ENCODE data around the gene GAS2L2.

Gene GAS2L2

DNA sequence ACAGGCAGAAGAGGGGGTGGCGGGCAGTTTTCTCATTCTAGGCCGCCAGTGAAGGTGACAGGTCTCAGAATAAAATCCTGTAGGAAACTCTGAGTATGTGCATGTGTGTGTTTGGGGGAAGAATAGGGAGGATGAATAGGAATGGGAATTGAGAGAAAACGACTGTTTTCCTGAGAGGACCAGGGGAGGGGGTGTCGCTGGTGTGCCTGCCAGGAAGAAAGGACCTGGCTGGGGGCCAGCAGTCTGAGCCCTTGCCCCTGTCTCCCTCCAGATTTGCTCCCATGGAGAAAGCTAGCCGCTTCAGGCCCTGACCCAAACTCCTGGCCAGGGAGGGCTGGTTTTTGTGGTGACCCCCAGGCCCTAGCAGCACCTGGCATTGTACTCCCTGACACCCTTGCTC, 22.0 kb upstream of the GAS2L2 start:
- ChIA-PET CTCF (interaction anchor here (1.0 to 3.7 kb wide), 4 partner anchors 8 to 30 kb away, joined by 3 to 18 read pairs (median 4); no protein-coding TSS in a partner anchor), POLR2A (no interaction called here)
- TF ChIP-seq, protein P1, sequence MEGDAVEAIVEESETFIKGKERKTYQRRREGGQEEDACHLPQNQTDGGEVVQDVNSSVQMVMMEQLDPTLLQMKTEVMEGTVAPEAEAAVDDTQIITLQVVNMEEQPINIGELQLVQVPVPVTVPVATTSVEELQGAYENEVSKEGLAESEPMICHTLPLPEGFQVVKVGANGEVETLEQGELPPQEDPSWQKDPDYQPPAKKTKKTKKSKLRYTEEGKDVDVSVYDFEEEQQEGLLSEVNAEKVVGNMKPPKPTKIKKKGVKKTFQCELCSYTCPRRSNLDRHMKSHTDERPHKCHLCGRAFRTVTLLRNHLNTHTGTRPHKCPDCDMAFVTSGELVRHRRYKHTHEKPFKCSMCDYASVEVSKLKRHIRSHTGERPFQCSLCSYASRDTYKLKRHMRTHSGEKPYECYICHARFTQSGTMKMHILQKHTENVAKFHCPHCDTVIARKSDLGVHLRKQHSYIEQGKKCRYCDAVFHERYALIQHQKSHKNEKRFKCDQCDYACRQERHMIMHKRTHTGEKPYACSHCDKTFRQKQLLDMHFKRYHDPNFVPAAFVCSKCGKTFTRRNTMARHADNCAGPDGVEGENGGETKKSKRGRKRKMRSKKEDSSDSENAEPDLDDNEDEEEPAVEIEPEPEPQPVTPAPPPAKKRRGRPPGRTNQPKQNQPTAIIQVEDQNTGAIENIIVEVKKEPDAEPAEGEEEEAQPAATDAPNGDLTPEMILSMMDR (IDR thresholded peaks at IDR 0.05; ENCODE audit: control extremely low read depth, extremely low read depth, low read depth, missing control alignments), result no peak
- DNase-seq (ENCODE audit: extremely low spot score), result no peak

DNA sequence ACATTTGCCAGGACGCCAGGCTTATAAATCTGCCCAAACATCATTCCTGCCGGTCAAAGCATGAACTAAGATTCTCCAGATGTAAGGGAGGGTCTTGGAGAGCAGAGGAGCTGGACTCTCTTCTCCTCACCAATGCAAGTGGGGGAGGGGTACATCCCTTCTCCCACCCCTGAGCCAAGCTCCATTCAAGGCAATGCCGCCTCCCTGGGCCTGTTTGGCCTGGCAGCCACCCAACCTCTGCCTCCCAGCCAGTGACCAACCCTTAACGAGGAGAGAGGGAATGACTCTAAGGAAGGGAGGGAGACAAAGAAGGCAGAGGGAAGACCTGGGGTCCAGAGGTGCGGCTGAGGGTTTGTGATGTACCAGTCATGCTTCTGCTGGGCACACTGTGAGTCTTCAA, 21.5 kb upstream of the GAS2L2 start:
- POLR2A ChIA-PET, result no interaction called here
- CTCF ChIA-PET, result interaction anchor here (1.7 to 3.7 kb wide), 2 partner anchors 10 to 27 kb away, joined by 4 to 18 read pairs; no protein-coding TSS in a partner anchor

DNA sequence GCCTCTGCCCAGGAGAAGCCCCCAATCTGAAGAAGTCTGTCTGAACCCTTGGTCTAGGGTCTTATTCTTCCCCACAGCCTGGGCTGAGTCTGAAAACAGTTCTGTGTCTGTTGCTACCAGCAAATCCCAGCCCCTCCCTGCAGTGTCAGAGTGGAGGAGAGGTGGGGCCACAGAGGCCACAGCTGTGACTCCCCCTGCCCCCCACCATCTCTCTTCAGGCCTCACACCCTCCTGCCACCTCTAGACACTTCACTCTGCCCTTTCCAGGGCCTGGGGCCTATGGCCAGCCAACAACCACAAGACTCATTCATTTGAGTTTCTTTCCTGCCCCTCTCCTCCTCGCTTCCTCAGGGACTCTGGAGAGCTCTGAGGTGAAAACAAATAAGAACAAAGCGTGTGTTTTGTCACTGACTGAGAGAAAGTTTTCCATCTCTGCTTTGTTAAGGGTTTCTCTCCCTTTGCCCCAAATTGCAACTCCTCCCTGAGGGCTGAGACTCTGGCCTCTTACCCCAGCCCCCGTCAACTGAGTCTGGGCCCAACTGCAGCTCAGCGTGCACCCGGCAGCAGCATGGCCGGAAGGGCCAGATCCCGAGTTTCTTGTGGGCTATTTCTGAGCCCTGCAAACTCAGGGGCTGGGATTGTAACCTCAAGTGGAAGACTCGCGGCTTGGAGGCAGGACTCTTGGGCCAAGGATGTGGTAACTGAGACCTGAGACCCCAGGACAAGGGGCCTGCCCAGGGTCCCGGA, 20.8 kb upstream of the GAS2L2 start:
- POLR2A ChIA-PET, result no interaction called here
- no peak for DNase-seq (ENCODE audit: extremely low spot score)
- CTCF ChIA-PET, result interaction anchor here (1.7 to 3.7 kb wide), 2 partner anchors 10 to 27 kb away, joined by 4 to 18 read pairs; no protein-coding TSS in a partner anchor
- TF ChIP-seq, protein P1 (IDR thresholded peaks at IDR 0.05; ENCODE audit: control extremely low read depth, extremely low read depth, low read depth, missing control alignments), result no peak

More for the DNA sequence above, 21.5 kb upstream of the GAS2L2 start:
- DNase-seq (ENCODE audit: extremely low spot score), result no peak
- TF ChIP-seq, protein P1 (IDR thresholded peaks at IDR 0.05; ENCODE audit: control extremely low read depth, extremely low read depth, low read depth, missing control alignments), result no peak

DNA sequence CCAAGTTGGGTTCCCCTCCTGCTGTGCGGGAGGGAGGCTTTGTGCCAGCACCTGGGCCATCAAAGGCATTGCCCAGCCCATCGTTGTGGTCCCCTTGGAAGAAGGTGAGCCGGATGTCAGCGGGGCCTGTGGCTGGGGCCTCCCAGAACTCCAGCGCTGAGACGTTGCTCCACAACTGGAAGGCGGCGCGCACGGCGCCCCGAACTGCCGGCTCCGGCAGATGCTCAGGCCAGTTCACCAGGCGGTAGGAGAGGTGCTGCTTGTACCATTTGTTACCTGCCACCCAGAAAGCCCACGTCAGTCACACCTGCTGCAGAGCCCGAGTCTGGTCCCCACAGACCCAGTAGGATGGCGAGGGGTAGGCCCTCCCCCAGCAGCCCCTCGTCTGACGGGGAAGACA, 20.1 kb upstream of the GAS2L2 start:
- POLR2A ChIA-PET, result no interaction called here
- CTCF ChIA-PET, result interaction anchor here (1.4 to 3.7 kb wide), 2 partner anchors 8 to 9 kb away, joined by 3 to 18 read pairs; no protein-coding TSS in a partner anchor
- no peak for DNase-seq (ENCODE audit: extremely low spot score)

DNA sequence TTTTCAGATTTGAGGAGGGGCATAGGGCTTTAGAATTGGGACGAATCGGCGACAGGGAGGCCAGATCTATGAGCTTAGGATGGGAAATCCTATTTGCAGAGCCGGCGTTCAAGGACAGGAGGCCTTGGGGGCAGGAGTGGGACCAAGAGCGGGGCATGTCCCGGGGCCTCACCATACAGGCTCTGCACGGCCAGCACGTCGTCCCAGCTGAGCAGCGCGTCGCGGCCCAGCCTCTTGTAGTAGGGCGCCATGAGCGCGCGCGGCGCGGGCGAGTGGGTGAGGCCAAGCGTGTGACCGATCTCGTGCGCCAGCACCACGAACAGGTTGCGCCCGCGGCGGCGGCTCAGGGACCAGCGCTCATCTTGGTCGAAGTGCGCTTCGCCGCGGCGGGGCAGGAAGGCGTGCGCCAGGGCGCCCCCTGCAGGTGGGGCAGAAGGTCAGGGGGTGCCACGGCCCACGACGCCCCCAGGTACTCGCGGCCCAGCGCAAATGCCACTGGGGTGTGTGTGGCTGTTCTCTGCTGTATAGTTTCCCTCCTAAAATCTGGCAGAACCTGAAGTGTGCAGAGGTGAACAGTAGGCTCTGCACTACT, 17.0 kb upstream of the GAS2L2 start:
- DNase-seq (ENCODE audit: extremely low spot score), result no peak
- ChIA-PET POLR2A (no interaction called here), CTCF (interaction anchor here (0.9 to 11.0 kb wide), 7 partner anchors 9 to 80 kb away, joined by 3 to 222 read pairs (median 7); partner anchors contain the start of gene TAF15)
- TF ChIP-seq, protein P1 (IDR thresholded peaks at IDR 0.05; ENCODE audit: control extremely low read depth, extremely low read depth, low read depth, missing control alignments), result no peak

More for the DNA sequence above, 20.1 kb upstream of the GAS2L2 start:
- TF ChIP-seq, protein P1 (IDR thresholded peaks at IDR 0.05; ENCODE audit: control extremely low read depth, extremely low read depth, low read depth, missing control alignments), result no peak

DNA sequence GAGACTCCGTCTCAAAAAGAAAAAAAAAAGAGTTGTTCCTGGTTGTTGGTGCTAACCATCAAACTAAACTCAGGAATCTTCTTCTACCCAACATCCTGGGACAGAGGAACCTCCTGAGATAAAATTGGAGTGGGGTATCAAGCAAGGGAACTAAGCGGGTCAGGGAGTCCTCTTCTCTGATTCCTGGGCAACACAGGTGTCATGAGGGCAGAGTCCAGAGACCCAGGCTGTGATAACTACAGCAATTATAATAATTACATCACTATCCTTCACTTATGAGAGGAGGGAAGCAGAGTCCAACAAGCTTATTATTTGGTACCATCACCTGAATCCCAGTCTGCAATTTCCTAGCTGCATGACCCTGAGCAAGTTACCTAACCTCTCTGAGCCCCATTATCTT, 15.8 kb upstream of the GAS2L2 start:
- TF ChIP-seq, protein P1 (IDR thresholded peaks at IDR 0.05; ENCODE audit: control extremely low read depth, extremely low read depth, low read depth, missing control alignments), result no peak
- ChIA-PET POLR2A (no interaction called here), CTCF (interaction anchor here (0.9 to 11.0 kb wide), 6 partner anchors 10 to 81 kb away, joined by 3 to 222 read pairs (median 8); partner anchors contain the start of gene TAF15)
- DNase-seq (ENCODE audit: extremely low spot score), result no peak

Data from GM10248 (cell line).